Thyroid gland (tissue), 4 donors: ENCODE measurements around the gene HDAC8. TPM values are rescaled to one million over a fixed set of nuclear protein-coding genes. Genes with fewer than 3 reads are reported as not detected.
A peak's percentile ranks its signal among the peaks of the same experiment; 100 is the strongest.

Experiments
- DNase-seq, 2 donors: peaks; one replicate each; pipeline ENCODE4 v3.0.0-alpha.2; 2019
- H3K27ac ChIP-seq, 3 donors: fragments of 200-600 bp; sonication (generic); 1 replicate in 2 of 3; 2 replicates in 1 of 3; pipeline ENCODE4 v1.5.1; 2016 to 2019; ENCODE audit warnings: mild to moderate bottlenecking in 1 of 3, moderate library complexity in 1 of 3
- H3K27me3 ChIP-seq: fragments of 200-600 bp; sonication (generic); one replicate; pipeline ENCODE4 v1.5.1; 2019
- H3K36me3 ChIP-seq, 2 donors: fragments of 200-600 bp; sonication (generic); one replicate each; pipeline ENCODE4 v1.5.1; 2016 to 2019
- H3K4me1 ChIP-seq, 2 donors: fragments of 200-600 bp; sonication (generic); one replicate each; pipeline ENCODE4 v1.5.1; 2017 to 2019
- H3K4me3 ChIP-seq, 3 donors: fragments of 200-600 bp; sonication (generic); replicated peaks in 1 of 3; 1 replicate in 2 of 3; 2 replicates in 1 of 3; pipeline ENCODE4 v1.5.1; 2016; ENCODE audit warnings: mild to moderate bottlenecking in 1 of 3
- H3K9me3 ChIP-seq: fragments of 200-600 bp; sonication (generic); one replicate; pipeline ENCODE4 v1.5.1; 2017
- POLR2A ChIP-seq, 2 donors: fragments of 450-650 bp; IDR thresholded peaks; one replicate each; pipeline ENCODE4 v1.6.1; 2017; ENCODE audit warnings: antibody characterized with exemption in 2 of 2, mild to moderate bottlenecking in 2 of 2, moderate library complexity in 1 of 2
- WGBS, 2 donors: methylation state at CpG; one replicate each; pipeline ENCODE4 v1.1.5; 2017; 5-methylcytosine and 5-hydroxymethylcytosine counted together
- intact Hi-C: fragments of 100-400 bp; cut with DNase I; formaldehyde crosslinking; loops from one replicate; pipeline ENCODE4 v1.15.1; 2023
- total RNA-seq, 4 donors: library from RNA; depleted of rRNA; stranded (reverse); fragments of >200 nt; gene quantifications; one replicate each; pipeline ENCODE4 v1.2.3, GENCODE V29; 2016
- TF ChIP-seq, protein P1 (sequence below), 6 experiments: fragments of 200-600 bp in 3 of 6; fragments of 450-650 bp in 3 of 6; sonication (generic) in 3 of 6; IDR thresholded peaks; one replicate each; pipeline ENCODE4 v1.5.1; 2016 to 2019; ENCODE audit warnings: antibody characterized with exemption in 6 of 6, mild to moderate bottlenecking in 2 of 6, inconsistent platforms in 1 of 6, moderate library complexity in 1 of 6

HDAC8 gene
- 10 to 100 TPM; 46.5 to 74.9 (median 55.4) TPM for total RNA-seq

DNA sequence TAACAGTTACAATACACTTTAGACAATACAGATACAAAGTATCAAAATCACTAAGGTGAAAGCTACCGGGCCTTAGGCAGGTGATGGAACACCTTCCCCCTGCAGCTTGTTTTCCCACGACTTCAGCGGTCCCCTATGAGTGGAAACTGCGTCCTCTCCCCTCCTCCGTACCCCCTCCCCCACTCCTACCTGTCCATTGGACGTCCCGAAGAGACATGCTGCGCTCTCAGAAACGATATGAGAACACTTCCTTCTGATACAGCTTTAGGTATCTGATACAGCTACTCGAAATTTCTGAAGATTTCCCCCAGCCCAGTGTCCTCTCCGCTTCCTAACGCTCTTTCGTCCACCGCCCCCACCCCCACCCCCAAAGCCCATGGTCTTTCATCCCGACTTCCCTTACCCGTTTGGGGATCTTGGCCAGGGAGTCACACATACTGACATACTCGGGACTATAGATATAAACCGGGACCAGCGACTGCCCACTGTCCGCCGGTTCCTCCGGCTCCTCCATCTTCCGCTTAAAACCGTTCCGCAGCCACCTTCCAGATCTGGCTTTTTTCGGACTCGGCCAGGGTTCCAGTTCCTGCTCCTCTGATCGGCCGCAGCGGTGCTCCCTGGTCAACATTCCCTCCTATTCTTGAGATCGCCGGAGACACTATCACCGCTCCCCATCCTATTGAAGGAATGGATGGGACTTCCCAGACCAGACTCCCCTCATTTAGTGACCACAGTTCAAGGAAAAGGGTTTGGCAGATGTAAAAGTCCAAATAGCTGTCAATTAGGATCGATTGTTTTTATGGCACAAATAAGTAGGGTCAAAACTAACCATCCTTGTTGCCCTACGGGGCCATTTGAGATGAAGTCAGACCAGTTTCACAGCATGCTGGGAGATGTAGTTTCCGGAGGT lies at the start of gene HDAC8:
Gene HDAC8 (minus strand): TSS at position 596 of the 910 bp plus-strand sequence. CDS start 82 bp downstream, at position 514.
- no peaks in the 10 kb centered on the region for H3K9me3 ChIP-seq
- DNase-seq = peak; percentile 53 to 71
- peak within 1 kb of the TSS; percentile 19 to 77 (median 39) for H3K27ac ChIP-seq
- no peaks in the 10 kb centered on the region for H3K4me1 ChIP-seq
- intact Hi-C loops = no loop called here
- H3K27me3 ChIP-seq = no peaks in the 10 kb centered on the region
- peaks cover 0 to 7% of the 10 kb centered on the region in 2 donors for H3K36me3 ChIP-seq
- 0 to 1% methylated on average over 16 to 31 of the region's 36 CpGs for WGBS, 2 donors
- TF ChIP-seq, protein P1, sequence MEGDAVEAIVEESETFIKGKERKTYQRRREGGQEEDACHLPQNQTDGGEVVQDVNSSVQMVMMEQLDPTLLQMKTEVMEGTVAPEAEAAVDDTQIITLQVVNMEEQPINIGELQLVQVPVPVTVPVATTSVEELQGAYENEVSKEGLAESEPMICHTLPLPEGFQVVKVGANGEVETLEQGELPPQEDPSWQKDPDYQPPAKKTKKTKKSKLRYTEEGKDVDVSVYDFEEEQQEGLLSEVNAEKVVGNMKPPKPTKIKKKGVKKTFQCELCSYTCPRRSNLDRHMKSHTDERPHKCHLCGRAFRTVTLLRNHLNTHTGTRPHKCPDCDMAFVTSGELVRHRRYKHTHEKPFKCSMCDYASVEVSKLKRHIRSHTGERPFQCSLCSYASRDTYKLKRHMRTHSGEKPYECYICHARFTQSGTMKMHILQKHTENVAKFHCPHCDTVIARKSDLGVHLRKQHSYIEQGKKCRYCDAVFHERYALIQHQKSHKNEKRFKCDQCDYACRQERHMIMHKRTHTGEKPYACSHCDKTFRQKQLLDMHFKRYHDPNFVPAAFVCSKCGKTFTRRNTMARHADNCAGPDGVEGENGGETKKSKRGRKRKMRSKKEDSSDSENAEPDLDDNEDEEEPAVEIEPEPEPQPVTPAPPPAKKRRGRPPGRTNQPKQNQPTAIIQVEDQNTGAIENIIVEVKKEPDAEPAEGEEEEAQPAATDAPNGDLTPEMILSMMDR (IDR thresholded peaks at IDR 0.05) = no peak
- TF ChIP-seq POLR2A (IDR thresholded peaks at IDR 0.05) = peak in 1 of 2 donors; percentile 10
- peak within 1 kb of the TSS in 2 of 3 donors; percentile 43 to 62 for H3K4me3 ChIP-seq

DNA sequence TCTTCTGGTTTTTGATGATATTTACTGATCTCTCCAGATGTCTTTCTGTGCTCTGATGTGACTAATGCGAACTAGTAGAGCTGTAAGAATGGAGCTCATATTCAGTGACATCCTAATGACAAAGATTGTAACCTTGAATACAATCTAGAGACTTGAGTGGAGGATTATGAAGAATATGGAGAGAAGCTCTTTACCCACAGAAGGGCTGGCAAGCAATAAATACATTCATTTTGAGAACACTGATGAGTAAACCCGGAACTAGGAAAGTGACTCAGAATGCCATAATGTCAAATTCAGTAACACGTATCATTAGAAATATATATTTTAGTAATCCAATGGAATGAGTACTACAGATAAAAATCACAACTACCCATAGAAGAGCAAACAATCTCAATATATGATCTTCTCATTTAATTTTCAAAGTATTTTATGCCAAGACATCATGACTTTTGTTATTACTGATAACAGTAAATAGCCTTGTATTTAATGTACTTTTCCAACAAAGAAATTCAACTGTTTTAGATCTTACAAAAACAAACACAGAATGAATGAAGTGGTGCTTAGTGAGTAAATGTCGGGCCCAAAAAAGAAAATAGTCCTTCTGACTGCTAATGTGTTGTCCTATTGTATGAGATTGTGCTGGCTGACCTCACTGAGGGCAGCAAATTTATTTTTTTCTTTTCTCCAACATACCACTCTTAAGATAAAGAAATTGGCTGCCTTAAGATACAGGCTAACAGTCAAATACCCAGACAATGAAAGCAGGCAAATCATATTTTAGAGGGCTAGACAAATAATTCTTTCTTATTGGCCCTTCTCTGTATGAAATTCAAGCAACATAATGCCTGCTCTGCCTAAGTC lies 49.2 kb upstream of the HDAC8 start:
- no peaks in the 10 kb centered on the region for H3K4me1 ChIP-seq
- TF ChIP-seq POLR2A (IDR thresholded peaks at IDR 0.05) = no peak
- TF ChIP-seq, protein P1 (IDR thresholded peaks at IDR 0.05) = no peak
- H3K36me3 ChIP-seq = no peaks in the 10 kb centered on the region
- H3K27me3 ChIP-seq = no peaks in the 10 kb centered on the region
- WGBS, 2 donors = 71 to 83% methylated on average over 4 of the region's 4 CpGs
- no peak overlapping the region for H3K4me3 ChIP-seq
- intact Hi-C loops = no loop called here
- DNase-seq = no peak
- H3K27ac ChIP-seq = no peak overlapping the region
- no peaks in the 10 kb centered on the region for H3K9me3 ChIP-seq

DNA sequence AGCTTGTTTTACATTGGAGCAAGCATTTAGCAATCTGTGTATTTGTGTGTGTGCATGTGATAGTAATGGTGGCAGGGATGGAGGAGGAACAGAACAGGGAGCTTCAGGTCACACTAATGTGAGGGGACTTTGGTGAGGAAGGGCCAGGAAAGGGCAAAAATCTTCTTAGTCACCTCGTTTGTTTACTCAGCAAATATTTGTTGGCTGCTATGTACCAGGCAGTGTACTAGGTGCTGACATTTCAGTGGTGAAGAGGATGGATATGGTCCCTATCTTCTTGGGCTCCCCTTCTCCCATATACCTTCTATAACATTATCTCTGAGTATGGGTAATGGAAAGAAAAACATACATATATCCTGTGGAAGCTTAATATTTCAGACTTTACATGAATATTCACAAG lies 48.5 kb upstream of the HDAC8 start:
- H3K27me3 ChIP-seq = no peaks in the 10 kb centered on the region
- no peaks in the 10 kb centered on the region for H3K9me3 ChIP-seq
- H3K4me1 ChIP-seq = no peaks in the 10 kb centered on the region
- DNase-seq = no peak
- no peak for TF ChIP-seq POLR2A (IDR thresholded peaks at IDR 0.05)
- TF ChIP-seq, protein P1 (IDR thresholded peaks at IDR 0.05) = no peak
- no peak overlapping the region for H3K4me3 ChIP-seq
- intact Hi-C loops = no loop called here
- no peak overlapping the region for H3K27ac ChIP-seq
- H3K36me3 ChIP-seq = no peaks in the 10 kb centered on the region
- WGBS, 2 donors = 75 to 76% methylated on average over 1 of the region's 1 CpG

DNA sequence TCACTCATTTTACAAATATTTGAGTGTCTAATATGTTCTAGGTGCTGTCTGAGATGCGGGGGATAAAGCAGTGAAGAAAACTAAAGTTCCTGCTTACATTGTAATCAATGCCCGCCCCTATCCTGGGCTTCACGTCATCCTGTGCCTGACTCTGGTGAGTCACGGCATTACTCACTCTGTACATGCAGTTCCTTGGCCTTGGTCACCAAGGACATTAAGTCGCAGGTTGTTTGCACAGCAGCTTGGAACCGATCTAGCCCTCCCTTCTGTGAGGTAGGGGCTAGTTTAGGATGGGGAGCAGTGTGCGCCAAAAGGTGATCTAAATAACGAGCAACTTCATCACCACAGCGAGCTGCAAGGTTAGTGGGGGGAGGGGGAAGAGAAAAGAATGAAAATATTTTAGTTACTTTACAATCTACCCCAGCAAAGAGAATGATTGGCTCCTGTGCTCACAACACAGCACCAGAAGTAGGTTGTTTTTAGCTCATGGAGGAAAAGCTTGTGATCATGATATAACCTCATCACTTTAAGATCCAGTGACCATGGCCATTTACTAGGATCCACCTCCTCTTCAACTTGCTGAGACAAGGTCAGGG lies 48.0 kb upstream of the HDAC8 start:
- H3K9me3 ChIP-seq = no peaks in the 10 kb centered on the region
- H3K36me3 ChIP-seq = no peaks in the 10 kb centered on the region
- intact Hi-C loops = no loop called here
- no peak overlapping the region for H3K27ac ChIP-seq
- no peak for TF ChIP-seq POLR2A (IDR thresholded peaks at IDR 0.05)
- TF ChIP-seq, protein P1 (IDR thresholded peaks at IDR 0.05) = no peak
- no peaks in the 10 kb centered on the region for H3K27me3 ChIP-seq
- DNase-seq = no peak
- H3K4me1 ChIP-seq = no peaks in the 10 kb centered on the region
- H3K4me3 ChIP-seq = no peak overlapping the region
- WGBS, 2 donors = 59 to 88% methylated on average over 9 of the region's 9 CpGs
